ENCODE results near the gene CRYBA2.

DNA sequence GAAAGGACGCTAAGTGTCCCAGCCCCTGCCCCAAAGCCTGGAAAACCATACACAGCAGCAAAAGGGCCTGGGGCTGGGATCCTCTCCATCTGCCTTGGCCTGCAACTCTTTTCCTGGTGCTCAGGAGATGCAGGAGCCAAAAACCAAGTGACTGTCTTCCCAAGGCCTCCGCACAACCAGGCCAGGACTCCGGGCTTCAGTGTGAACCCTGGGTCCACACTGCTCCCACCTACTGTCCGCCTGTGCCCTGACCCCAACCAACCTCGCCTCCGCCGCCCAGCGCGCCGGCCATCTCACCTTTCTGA lies 9.3 kb downstream of the CRYBA2 start:
- TF ChIP-seq EZH2 (IDR thresholded peaks at IDR 0.05; ENCODE audit: insufficient read depth, poor library complexity, severe bottlenecking): no peak
- 0 out of 2 replicates have a peak, but pooled peaks have one; percentile 63 for TF ChIP-seq EZH2phosphoT487 (IDR thresholded peaks at IDR 0.05; ENCODE audit: insufficient read depth, low read depth)
